SU-DHL-6 (cell line): ENCODE data around the gene SGTB.

Experiments
- EZH2phosphoT487 ChIP-seq: fragments of 200-600 bp; sonication (generic), shearing (Covaris generic); conservative IDR thresholded peaks from 2 replicates; pipeline ENCODE4 v1.6.1; 2018; ENCODE audit warnings: mild to moderate bottlenecking, antibody characterized with exemption, low read length, moderate library complexity, mixed read lengths
- TF ChIP-seq, protein P1 (sequence below): fragments of 200-600 bp; sonication (generic); IDR thresholded peaks from one replicate; pipeline ENCODE4 v1.5.1; 2017; ENCODE audit warnings: antibody characterized with exemption, mild to moderate bottlenecking, low read length, moderate library complexity; ENCODE audit not compliant: insufficient read depth, poor library complexity, severe bottlenecking

DNA sequence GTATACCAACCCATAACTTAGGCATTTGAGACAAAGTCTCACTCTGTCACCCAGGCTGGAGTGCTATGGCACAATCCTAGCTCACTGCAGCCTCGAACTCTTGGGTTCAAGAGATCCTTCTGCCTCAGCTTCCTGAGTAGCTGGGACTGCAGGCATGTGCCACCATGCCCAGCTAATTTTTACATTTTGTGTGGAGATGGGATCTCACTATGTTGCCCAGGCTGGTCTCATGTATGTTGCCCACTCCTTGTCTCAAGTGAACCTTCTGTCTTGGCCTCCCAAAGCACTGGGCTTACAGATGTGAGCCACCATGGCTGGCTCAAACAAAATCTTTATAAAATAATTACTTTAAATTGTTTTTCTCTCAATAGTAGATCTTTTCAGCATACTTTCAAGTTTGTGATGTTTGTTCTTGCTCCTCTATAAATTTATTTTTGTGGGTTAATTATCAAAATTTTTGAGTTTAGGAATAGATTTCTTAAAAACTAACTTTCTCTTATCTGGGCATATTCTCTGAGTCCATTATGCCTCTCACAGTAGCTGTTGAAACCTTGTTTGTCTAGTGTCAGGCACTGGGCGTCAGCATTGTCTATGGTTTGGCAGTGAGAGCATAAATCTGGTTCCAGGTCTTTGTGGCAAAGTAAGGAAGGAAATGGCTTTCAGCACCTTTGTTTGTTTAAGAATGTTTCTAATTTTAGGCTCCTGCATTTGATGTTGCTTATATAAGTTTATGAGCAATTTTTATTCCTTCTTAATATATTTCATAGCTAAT lies 38.8 kb upstream of the SGTB start:
- TF ChIP-seq, protein P1, sequence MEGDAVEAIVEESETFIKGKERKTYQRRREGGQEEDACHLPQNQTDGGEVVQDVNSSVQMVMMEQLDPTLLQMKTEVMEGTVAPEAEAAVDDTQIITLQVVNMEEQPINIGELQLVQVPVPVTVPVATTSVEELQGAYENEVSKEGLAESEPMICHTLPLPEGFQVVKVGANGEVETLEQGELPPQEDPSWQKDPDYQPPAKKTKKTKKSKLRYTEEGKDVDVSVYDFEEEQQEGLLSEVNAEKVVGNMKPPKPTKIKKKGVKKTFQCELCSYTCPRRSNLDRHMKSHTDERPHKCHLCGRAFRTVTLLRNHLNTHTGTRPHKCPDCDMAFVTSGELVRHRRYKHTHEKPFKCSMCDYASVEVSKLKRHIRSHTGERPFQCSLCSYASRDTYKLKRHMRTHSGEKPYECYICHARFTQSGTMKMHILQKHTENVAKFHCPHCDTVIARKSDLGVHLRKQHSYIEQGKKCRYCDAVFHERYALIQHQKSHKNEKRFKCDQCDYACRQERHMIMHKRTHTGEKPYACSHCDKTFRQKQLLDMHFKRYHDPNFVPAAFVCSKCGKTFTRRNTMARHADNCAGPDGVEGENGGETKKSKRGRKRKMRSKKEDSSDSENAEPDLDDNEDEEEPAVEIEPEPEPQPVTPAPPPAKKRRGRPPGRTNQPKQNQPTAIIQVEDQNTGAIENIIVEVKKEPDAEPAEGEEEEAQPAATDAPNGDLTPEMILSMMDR: no peak
- no peak for TF ChIP-seq EZH2phosphoT487
